Nephron progenitor cell (in vitro differentiated cells): ENCODE data around the gene PLXND1.

Experiments used
- DNase-seq: peaks from one replicate; pipeline ENCODE4 v3.0.0; 2021
- H3K27ac Mint-ChIP-seq: 2 replicates; pipeline ENCODE4 v1.8.0; 2021; ENCODE audit warnings: mild to moderate bottlenecking, moderate library complexity, mixed read lengths
- H3K27me3 Mint-ChIP-seq: 2 replicates; pipeline ENCODE4 v1.8.0; 2021; ENCODE audit warnings: mild to moderate bottlenecking, low read depth, mixed read lengths; ENCODE audit not compliant: poor library complexity
- H3K36me3 Mint-ChIP-seq: 2 replicates; pipeline ENCODE4 v1.8.0; 2021; ENCODE audit warnings: low read depth, mixed read lengths
- H3K4me1 Mint-ChIP-seq: 2 replicates; pipeline ENCODE4 v1.8.0; 2021; ENCODE audit warnings: mixed read lengths
- H3K4me3 Mint-ChIP-seq: 2 replicates; pipeline ENCODE4 v1.8.0; 2021; ENCODE audit warnings: mild to moderate bottlenecking, moderate library complexity, mixed read lengths
- H3K9me3 Mint-ChIP-seq: 2 replicates; pipeline ENCODE4 v1.8.0; 2021; ENCODE audit warnings: mild to moderate bottlenecking, moderate library complexity, mixed read lengths
- TF ChIP-seq, protein P1 (sequence below): fragments of 200-600 bp; sonication (generic); IDR thresholded peaks from 2 replicates; pipeline ENCODE4 v1.5.0; 2021; ENCODE audit warnings: antibody characterized with exemption

The PLXND1 gene

DNA sequence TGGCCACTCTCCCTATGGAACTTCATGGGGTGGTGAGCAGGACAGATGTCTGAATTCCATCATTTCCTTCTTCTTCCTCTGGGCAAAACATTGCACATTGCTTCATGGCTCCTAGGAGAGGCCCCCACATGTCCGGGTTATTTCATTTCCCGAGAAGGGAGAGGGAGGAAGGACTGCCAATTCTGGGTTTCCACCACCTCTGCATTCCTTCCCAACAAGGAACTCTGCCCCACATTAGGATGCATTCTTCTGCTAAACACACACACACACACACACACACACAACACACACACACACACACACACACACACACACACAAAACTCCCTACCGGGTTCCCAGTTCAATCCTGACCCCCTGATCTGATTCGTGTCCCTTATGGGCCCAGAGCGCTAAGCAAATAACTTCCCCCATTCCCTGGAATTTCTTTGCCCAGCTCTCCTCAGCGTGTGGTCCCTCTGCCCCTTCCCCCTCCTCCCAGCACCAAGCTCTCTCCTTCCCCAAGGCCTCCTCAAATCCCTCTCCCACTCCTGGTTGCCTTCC is 76.2 kb downstream of the PLXND1 start:
- Mint-ChIP-seq H3K9me3 (no peaks in the 10 kb centered on the region), H3K4me3 (no peak overlapping the region), H3K36me3 (no peaks in the 10 kb centered on the region), H3K4me1 (peaks cover 50% of the 10 kb centered on the region), H3K27me3 (peaks cover 19% of the 10 kb centered on the region), H3K27ac (no peak overlapping the region)
- DNase-seq, result no peak
- TF ChIP-seq, protein P1, sequence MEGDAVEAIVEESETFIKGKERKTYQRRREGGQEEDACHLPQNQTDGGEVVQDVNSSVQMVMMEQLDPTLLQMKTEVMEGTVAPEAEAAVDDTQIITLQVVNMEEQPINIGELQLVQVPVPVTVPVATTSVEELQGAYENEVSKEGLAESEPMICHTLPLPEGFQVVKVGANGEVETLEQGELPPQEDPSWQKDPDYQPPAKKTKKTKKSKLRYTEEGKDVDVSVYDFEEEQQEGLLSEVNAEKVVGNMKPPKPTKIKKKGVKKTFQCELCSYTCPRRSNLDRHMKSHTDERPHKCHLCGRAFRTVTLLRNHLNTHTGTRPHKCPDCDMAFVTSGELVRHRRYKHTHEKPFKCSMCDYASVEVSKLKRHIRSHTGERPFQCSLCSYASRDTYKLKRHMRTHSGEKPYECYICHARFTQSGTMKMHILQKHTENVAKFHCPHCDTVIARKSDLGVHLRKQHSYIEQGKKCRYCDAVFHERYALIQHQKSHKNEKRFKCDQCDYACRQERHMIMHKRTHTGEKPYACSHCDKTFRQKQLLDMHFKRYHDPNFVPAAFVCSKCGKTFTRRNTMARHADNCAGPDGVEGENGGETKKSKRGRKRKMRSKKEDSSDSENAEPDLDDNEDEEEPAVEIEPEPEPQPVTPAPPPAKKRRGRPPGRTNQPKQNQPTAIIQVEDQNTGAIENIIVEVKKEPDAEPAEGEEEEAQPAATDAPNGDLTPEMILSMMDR, result no peak

- TF ChIP-seq, protein P1, result no peak
- Mint-ChIP-seq H3K4me1 (peaks cover 43% of the 10 kb centered on the region), H3K4me3 (no peak overlapping the region), H3K27ac (no peak overlapping the region), H3K36me3 (no peaks in the 10 kb centered on the region), H3K9me3 (no peaks in the 10 kb centered on the region), H3K27me3 (peaks cover 21% of the 10 kb centered on the region)
- DNase-seq, result no peak
Observed at GRCh38 chr3:129529436-129530210, 76.9 kb downstream of the PLXND1 start.

- no peaks in the 10 kb centered on the region for H3K9me3 Mint-ChIP-seq
- peaks cover 25% of the 10 kb centered on the region for H3K27me3 Mint-ChIP-seq
- DNase-seq, result no peak
- no peaks in the 10 kb centered on the region for H3K36me3 Mint-ChIP-seq
- H3K4me3 Mint-ChIP-seq, result no peak within 1 kb of the TSS
- H3K4me1 Mint-ChIP-seq, result peaks cover 34% of the 10 kb centered on the region
- peak within 1 kb of the TSS; percentile 49 for H3K27ac Mint-ChIP-seq
- TF ChIP-seq, protein P1, result no peak
Observed at GRCh38 chr3:129528589-129529100, 77.8 kb downstream of the PLXND1 start, which contains the start of gene RHO. Gene RHO, plus strand, starts transcription at chr3:129528639. Its CDS starts 95 bp downstream, at chr3:129528734.

GRCh38 chr3:129527262-129527661 is 79.2 kb downstream of the PLXND1 start:
- Mint-ChIP-seq H3K4me3 (no peak overlapping the region), H3K27ac (peak overlapping the region; percentile 48), H3K4me1 (peaks cover 40% of the 10 kb centered on the region), H3K36me3 (no peaks in the 10 kb centered on the region), H3K9me3 (no peaks in the 10 kb centered on the region), H3K27me3 (peaks cover 25% of the 10 kb centered on the region)
- no peak for DNase-seq
- TF ChIP-seq, protein P1, result no peak

DNA sequence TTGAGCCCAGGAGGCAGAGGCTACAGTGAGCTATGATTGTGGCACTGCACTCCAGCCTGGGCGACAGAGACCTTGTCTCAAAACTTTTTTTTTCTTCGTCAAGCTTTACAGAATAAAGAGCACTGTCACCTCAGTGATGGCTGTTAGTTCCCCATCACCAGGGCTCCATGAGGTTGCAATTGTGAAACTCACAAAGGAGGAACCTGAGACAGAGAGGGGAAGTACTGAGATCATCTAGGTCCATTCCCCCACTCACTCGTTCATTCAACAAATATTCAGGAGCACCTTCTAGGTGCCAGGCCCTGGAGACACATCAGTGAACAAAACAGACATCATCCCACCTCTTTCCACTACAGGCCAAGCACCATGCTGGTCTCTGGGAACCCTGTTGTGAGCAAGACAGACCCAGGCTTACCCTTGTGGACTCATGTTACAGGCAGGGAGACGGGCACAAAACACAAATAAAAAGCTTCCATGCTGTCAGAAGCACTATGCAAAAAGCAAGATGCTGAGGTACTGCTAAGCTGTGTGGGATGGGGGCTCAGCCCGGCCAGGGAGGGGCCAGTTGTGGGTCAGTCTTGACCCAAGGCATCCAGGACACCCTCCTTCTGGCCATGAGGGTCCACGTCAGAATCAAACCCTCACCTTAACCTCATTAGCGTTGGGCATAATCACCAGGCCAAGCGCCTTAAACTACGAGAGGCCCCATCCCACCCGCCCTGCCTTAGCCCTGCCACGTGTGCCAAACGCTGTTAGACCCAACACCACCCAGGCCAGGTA is 80.2 kb downstream of the PLXND1 start:
- Mint-ChIP-seq H3K9me3 (no peaks in the 10 kb centered on the region), H3K27ac (no peak overlapping the region), H3K27me3 (peaks cover 18% of the 10 kb centered on the region), H3K36me3 (no peaks in the 10 kb centered on the region), H3K4me1 (peaks cover 49% of the 10 kb centered on the region), H3K4me3 (no peak overlapping the region)
- TF ChIP-seq, protein P1, result no peak
- no peak for DNase-seq
